ENCODE measurements around the gene OXCT1.
"Not testable (repeated sequence)": the region's sequence is repeated elsewhere in the genome, so short reads cannot be mapped to it uniquely, and the experiment has no call there.

The OXCT1 gene

GRCh38 chr5:41871852-41872251 is 1.6 kb upstream of the OXCT1 start:
- DNase-seq, result no peak

GRCh38 chr5:41870627-41871048 is 413 bp upstream of the OXCT1 start:
- DNase-seq, result no peak

- DNase-seq, result peak in 1 of 5 experiments; percentile 22
Measured at GRCh38 chr5:41869151-41869723, 988 bp downstream of the OXCT1 start.

GRCh38 chr5:41863871-41864486 is 6.2 kb downstream of the OXCT1 start:
- peak in 1 of 5 experiments; percentile 29 for DNase-seq

GRCh38 chr5:41858890-41859289 is 11.3 kb downstream of the OXCT1 start:
- peak in 1 of 5 experiments; percentile 15 for DNase-seq

GRCh38 chr5:41857989-41858388 is 12.2 kb downstream of the OXCT1 start:
- no peak for DNase-seq

GRCh38 chr5:41856644-41857491 is 13.4 kb downstream of the OXCT1 start:
- DNase-seq, result peak in 3 of 5 experiments; percentile 28 to 72 (median 50)

- no peak for DNase-seq
Measured at GRCh38 chr5:41852293-41852692, 17.9 kb downstream of the OXCT1 start.

- peak in 1 of 5 experiments; percentile 10 for DNase-seq
Measured at GRCh38 chr5:41851116-41851515, 19.1 kb downstream of the OXCT1 start.

- DNase-seq, result no peak
Measured at GRCh38 chr5:41848983-41849382, 21.2 kb downstream of the OXCT1 start.

- not testable (repeated sequence) for DNase-seq
Measured at GRCh38 chr5:41845751-41846150, 24.5 kb downstream of the OXCT1 start.

- DNase-seq, result no peak
Measured at GRCh38 chr5:41844502-41844901, 25.7 kb downstream of the OXCT1 start.

- DNase-seq, result peak in 2 of 5 experiments; percentile 23 to 59
Measured at GRCh38 chr5:41843456-41844370, 26.5 kb downstream of the OXCT1 start.

- no peak for DNase-seq
Measured at GRCh38 chr5:41842777-41843176, 27.4 kb downstream of the OXCT1 start.

- DNase-seq, result no peak
Measured at GRCh38 chr5:41841325-41841724, 28.9 kb downstream of the OXCT1 start.

GRCh38 chr5:41840251-41840650 is 30.0 kb downstream of the OXCT1 start:
- no peak for DNase-seq

- no peak for DNase-seq
Measured at GRCh38 chr5:41837793-41838192, 32.4 kb downstream of the OXCT1 start.

GRCh38 chr5:41835645-41836044 is 34.6 kb downstream of the OXCT1 start:
- DNase-seq, result peak in 1 of 5 experiments; percentile 22

- DNase-seq, result no peak
Measured at GRCh38 chr5:41834506-41834905, 35.7 kb downstream of the OXCT1 start.

GRCh38 chr5:41832430-41832829 is 37.8 kb downstream of the OXCT1 start:
- DNase-seq, result no peak

GRCh38 chr5:41831155-41831554 is 39.1 kb downstream of the OXCT1 start:
- peak in 1 of 5 experiments; percentile 34 for DNase-seq

- no peak for DNase-seq
Measured at GRCh38 chr5:41827792-41828191, 42.4 kb downstream of the OXCT1 start.

GRCh38 chr5:41822036-41822435 is 48.2 kb downstream of the OXCT1 start:
- no peak for DNase-seq
